CD4-positive, alpha-beta memory T cell (primary cell): ENCODE results near the gene RTP5. TPM values are rescaled to one million over a fixed set of nuclear protein-coding genes. Genes with fewer than 3 reads are reported as not detected.

Experiments
- CTCF ChIA-PET: fragments of 350-600 bp; sonication (Branson Sonifier 250); formaldehyde crosslinking; loops from one replicate; lab custom pipeline; 2021; ENCODE audit warnings: inconsistent platforms; ENCODE audit not compliant: partially characterized antibody; lab: Charles Lee
- POLR2A ChIA-PET: fragments of 350-600 bp; sonication (Branson Sonifier 250); formaldehyde crosslinking; loops from one replicate; lab custom pipeline; 2021; ENCODE audit not compliant: partially characterized antibody; lab: Charles Lee
- DNase-seq, 5 donors: peaks; one replicate each; pipeline versions ENCODE4 v3.0.0 to v3.0.0-alpha.2; 2020 to 2022; ENCODE audit warnings: mixed read lengths in 1 of 5
- H3K27ac ChIP-seq: one replicate; pipeline ENCODE4 v1.7.0; 2013; ENCODE audit warnings: low read depth, low read length
- H3K27me3 ChIP-seq: 2 replicates; pipeline ENCODE4 v1.7.0; 2013; ENCODE audit warnings: mild to moderate bottlenecking, low read length, moderate library complexity; ENCODE audit not compliant: insufficient read depth
- H3K36me3 ChIP-seq: 2 replicates; pipeline ENCODE4 v1.7.0; 2013; ENCODE audit warnings: mild to moderate bottlenecking, low read length, moderate library complexity; ENCODE audit not compliant: insufficient read depth
- H3K4me1 ChIP-seq: 2 replicates; pipeline ENCODE4 v1.7.0; 2013; ENCODE audit warnings: mild to moderate bottlenecking, low read length, moderate library complexity; ENCODE audit not compliant: insufficient read depth
- H3K4me3 ChIP-seq, 2 donors: one replicate each; pipeline ENCODE4 v1.7.0; 2013; ENCODE audit warnings: low read length in 2 of 2, mild to moderate bottlenecking in 1 of 2
- H3K9me3 ChIP-seq, 2 donors: one replicate each; pipeline ENCODE4 v1.7.0; 2013; ENCODE audit warnings: low read length in 2 of 2, control low read depth in 1 of 2; ENCODE audit not compliant: control insufficient read depth in 1 of 2
- H3K27ac Mint-ChIP-seq, 7 donors: one replicate each; pipeline ENCODE4 v1.8.0; 2020 to 2021; ENCODE audit warnings: mixed read lengths in 7 of 7, mild to moderate bottlenecking in 6 of 7, inconsistent platforms in 3 of 7, moderate library complexity in 3 of 7
- H3K27me3 Mint-ChIP-seq, 2 donors: one replicate each; pipeline ENCODE4 v1.8.0; 2020 to 2021; ENCODE audit warnings: mixed read lengths in 2 of 2
- H3K36me3 Mint-ChIP-seq, 2 donors: one replicate each; pipeline ENCODE4 v1.8.0; 2020 to 2021; ENCODE audit warnings: mixed read lengths in 2 of 2, inconsistent platforms in 1 of 2, mild to moderate bottlenecking in 1 of 2
- H3K4me1 Mint-ChIP-seq, 4 donors: one replicate each; pipeline ENCODE4 v1.8.0; 2020 to 2021; ENCODE audit warnings: mixed read lengths in 4 of 4, mild to moderate bottlenecking in 1 of 4
- H3K4me3 Mint-ChIP-seq, 8 donors: one replicate each; pipeline ENCODE4 v1.8.0; 2020 to 2021; ENCODE audit warnings: mixed read lengths in 8 of 8, mild to moderate bottlenecking in 7 of 8, moderate library complexity in 6 of 8, inconsistent platforms in 3 of 8
- H3K9me3 Mint-ChIP-seq, 8 donors: one replicate each; pipeline ENCODE4 v1.8.0; 2020 to 2021; ENCODE audit warnings: mixed read lengths in 8 of 8, mild to moderate bottlenecking in 5 of 8, inconsistent platforms in 3 of 8, moderate library complexity in 1 of 8
- intact Hi-C: fragments of 100-400 bp; cut with micrococcal nuclease; formaldehyde crosslinking; loops from one replicate; pipeline ENCODE4 v1.15.1; 2023
- polyA plus RNA-seq, 2 donors: library from polyadenylated mRNA; unstranded; fragments of 300-500 nt; fragmentation: Illumina TruSeq; gene quantifications; one replicate each; pipeline ENCODE4 v1.2.3, GENCODE V29; 2021
- total RNA-seq, 2 experiments: library from RNA; stranded (reverse); gene quantifications; one replicate each; pipeline ENCODE4 v1.2.3, GENCODE V29; 2021

RTP5 gene
- total and polyA plus RNA-seq, 4 experiments from 2014 or later: 0.28 TPM; not detected in 3

GRCh38 chr2:241887806-241888522 is 18.4 kb downstream of the RTP5 start:
- H3K4me1 ChIP-seq: peaks cover 11% of the 10 kb centered on the region
- peak in 1 of 5 donors; percentile 7 for DNase-seq
- Mint-ChIP-seq H3K4me3 (no peak overlapping the region), H3K36me3 (peaks cover 32 to 33% of the 10 kb centered on the region in 2 donors), H3K9me3 (peaks cover 0 to 3% (median 0%) of the 10 kb centered on the region in 8 donors), H3K27me3 (no peaks in the 10 kb centered on the region), H3K4me1 (peaks cover 8 to 51% (median 39%) of the 10 kb centered on the region in 4 donors), H3K27ac (peak overlapping the region in 5 of 7 donors; percentile 58 to 90 (median 81))
- no peaks in the 10 kb centered on the region for H3K36me3 ChIP-seq
- H3K27me3 ChIP-seq: no peaks in the 10 kb centered on the region
- no peak overlapping the region for H3K27ac ChIP-seq
- POLR2A ChIA-PET: interaction anchor here (0.6 kb wide), 1 partner anchor 186 kb away, joined by 4 read pairs; the partner anchor contains the start of gene ING5
- CTCF ChIA-PET: no interaction called here
- intact Hi-C loops: no loop called here
- no peaks in the 10 kb centered on the region for H3K9me3 ChIP-seq
- H3K4me3 ChIP-seq: no peak overlapping the region

- Mint-ChIP-seq H3K9me3 (peaks cover 0 to 3% (median 0%) of the 10 kb centered on the region in 8 donors), H3K4me1 (peaks cover 8 to 46% (median 36%) of the 10 kb centered on the region in 4 donors), H3K36me3 (peaks cover 30 to 33% of the 10 kb centered on the region in 2 donors), H3K27ac (peak overlapping the region in 4 of 7 donors; percentile 57 to 77 (median 66)), H3K4me3 (peak overlapping the region in 2 of 8 donors; percentile 22 to 24), H3K27me3 (no peaks in the 10 kb centered on the region)
- no peaks in the 10 kb centered on the region for H3K27me3 ChIP-seq
- no peaks in the 10 kb centered on the region for H3K36me3 ChIP-seq
- H3K4me3 ChIP-seq: no peak overlapping the region
- H3K4me1 ChIP-seq: peaks cover 8% of the 10 kb centered on the region
- DNase-seq: peak in 1 of 5 donors; percentile 1
- no peaks in the 10 kb centered on the region for H3K9me3 ChIP-seq
- H3K27ac ChIP-seq: no peak overlapping the region
- ChIA-PET CTCF (no interaction called here), POLR2A (interaction anchor here (0.6 kb wide), 1 partner anchor 187 kb away, joined by 4 read pairs; the partner anchor contains the start of gene ING5)
- intact Hi-C loops: no loop called here
Observed at GRCh38 chr2:241888641-241889040, 19.1 kb downstream of the RTP5 start.

GRCh38 chr2:241890524-241891235 is 21.2 kb downstream of the RTP5 start:
- Mint-ChIP-seq H3K4me3 (no peak overlapping the region), H3K27me3 (no peaks in the 10 kb centered on the region), H3K27ac (peak overlapping the region in 1 of 7 donors; percentile 19), H3K36me3 (peaks cover 26 to 31% of the 10 kb centered on the region in 2 donors), H3K9me3 (peaks cover 0 to 3% (median 0%) of the 10 kb centered on the region in 8 donors), H3K4me1 (peaks cover 7 to 40% (median 27%) of the 10 kb centered on the region in 4 donors)
- intact Hi-C loops: no loop called here
- DNase-seq: peak in 1 of 5 donors; percentile 13
- Histone ChIP-seq H3K4me1 (peaks cover 8% of the 10 kb centered on the region), H3K36me3 (no peaks in the 10 kb centered on the region), H3K27me3 (no peaks in the 10 kb centered on the region), H3K4me3 (no peak overlapping the region), H3K9me3 (no peaks in the 10 kb centered on the region), H3K27ac (no peak overlapping the region)
- POLR2A ChIA-PET: no interaction called here
- CTCF ChIA-PET: no interaction called here

GRCh38 chr2:241891315-241891987 is 21.9 kb downstream of the RTP5 start:
- Mint-ChIP-seq H3K27me3 (no peaks in the 10 kb centered on the region), H3K36me3 (peaks cover 18 to 26% of the 10 kb centered on the region in 2 donors)
- no peaks in the 10 kb centered on the region for H3K9me3 ChIP-seq

GRCh38 chr2:241891988-241892298 is 22.4 kb downstream of the RTP5 start:
- no peak overlapping the region for H3K27ac ChIP-seq
- peak in 1 of 5 donors; percentile 9 for DNase-seq
- H3K4me3 Mint-ChIP-seq: no peak overlapping the region
- H3K4me3 ChIP-seq: no peak overlapping the region
- no peaks in the 10 kb centered on the region for H3K27me3 Mint-ChIP-seq
- CTCF ChIA-PET: no interaction called here
- H3K9me3 Mint-ChIP-seq: peaks cover 0 to 4% (median 0%) of the 10 kb centered on the region in 8 donors
- POLR2A ChIA-PET: no interaction called here
- intact Hi-C loops: no loop called here
- H3K4me1 Mint-ChIP-seq: peaks cover 9 to 27% (median 20%) of the 10 kb centered on the region in 4 donors
- no peaks in the 10 kb centered on the region for H3K9me3 ChIP-seq
- H3K27ac Mint-ChIP-seq: peak overlapping the region in 1 of 7 donors; percentile 71
- H3K27me3 ChIP-seq: no peaks in the 10 kb centered on the region
- H3K4me1 ChIP-seq: peaks cover 8% of the 10 kb centered on the region
- H3K36me3 ChIP-seq: no peaks in the 10 kb centered on the region
- H3K36me3 Mint-ChIP-seq: peaks cover 14 to 21% of the 10 kb centered on the region in 2 donors

More at GRCh38 chr2:241891315-241891987, 21.9 kb downstream of the RTP5 start:
- peaks cover 0 to 5% (median 0%) of the 10 kb centered on the region in 8 donors for H3K9me3 Mint-ChIP-seq
- peak in 1 of 5 donors; percentile 16 for DNase-seq
- POLR2A ChIA-PET: no interaction called here
- Histone ChIP-seq H3K27me3 (no peaks in the 10 kb centered on the region), H3K4me3 (no peak overlapping the region), H3K36me3 (no peaks in the 10 kb centered on the region), H3K27ac (no peak overlapping the region), H3K4me1 (peaks cover 8% of the 10 kb centered on the region)
- H3K4me1 Mint-ChIP-seq: peaks cover 9 to 32% (median 22%) of the 10 kb centered on the region in 4 donors
- intact Hi-C loops: no loop called here
- H3K4me3 Mint-ChIP-seq: no peak overlapping the region
- CTCF ChIA-PET: no interaction called here
- peak overlapping the region in 1 of 7 donors; percentile 71 for H3K27ac Mint-ChIP-seq

GRCh38 chr2:241892299-241893137 is 23.0 kb downstream of the RTP5 start:
- no peaks in the 10 kb centered on the region for H3K36me3 ChIP-seq
- no peak overlapping the region for H3K4me3 ChIP-seq
- H3K9me3 Mint-ChIP-seq: peaks cover 0 to 1% (median 0%) of the 10 kb centered on the region in 8 donors
- H3K4me1 Mint-ChIP-seq: peaks cover 9 to 22% (median 17%) of the 10 kb centered on the region in 4 donors
- intact Hi-C loops: no loop called here
- H3K9me3 ChIP-seq: no peaks in the 10 kb centered on the region
- no peak overlapping the region for H3K4me3 Mint-ChIP-seq
- ChIA-PET CTCF (no interaction called here), POLR2A (no interaction called here)
- no peak overlapping the region for H3K27ac ChIP-seq
- DNase-seq: peak in 1 of 5 donors; percentile 36
- H3K27me3 ChIP-seq: no peaks in the 10 kb centered on the region
- peaks cover 11 to 18% of the 10 kb centered on the region in 2 donors for H3K36me3 Mint-ChIP-seq
- H3K27ac Mint-ChIP-seq: peak overlapping the region in 1 of 7 donors; percentile 69
- no peaks in the 10 kb centered on the region for H3K27me3 Mint-ChIP-seq
- H3K4me1 ChIP-seq: peaks cover 8% of the 10 kb centered on the region
